Superior temporal gyrus (tissue), 1 donor: ENCODE data around the gene ZBTB42.

Experiments used
- DNase-seq: peaks from one replicate; pipeline ENCODE4 v3.0.0-alpha.2; 2016; ENCODE audit errors: extremely low spot score

ZBTB42 gene

DNA sequence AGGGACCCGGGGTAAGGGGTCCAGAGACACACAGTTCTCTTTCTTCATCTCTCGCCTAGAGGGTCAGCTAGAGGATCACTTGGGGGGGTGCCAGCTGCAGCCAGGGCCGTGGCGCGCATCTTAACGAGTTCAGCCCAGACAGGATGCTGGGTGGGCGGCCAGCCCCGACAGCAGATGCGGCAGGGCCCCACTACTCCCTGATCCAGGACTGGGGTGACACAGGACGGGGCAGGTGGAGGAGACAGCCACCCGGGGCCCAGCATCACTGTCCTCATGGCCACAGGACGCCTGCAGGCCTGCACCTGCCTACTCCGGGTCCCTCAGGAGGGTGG lies 18.1 kb upstream of the ZBTB42 start:
- DNase-seq = no peak

DNA sequence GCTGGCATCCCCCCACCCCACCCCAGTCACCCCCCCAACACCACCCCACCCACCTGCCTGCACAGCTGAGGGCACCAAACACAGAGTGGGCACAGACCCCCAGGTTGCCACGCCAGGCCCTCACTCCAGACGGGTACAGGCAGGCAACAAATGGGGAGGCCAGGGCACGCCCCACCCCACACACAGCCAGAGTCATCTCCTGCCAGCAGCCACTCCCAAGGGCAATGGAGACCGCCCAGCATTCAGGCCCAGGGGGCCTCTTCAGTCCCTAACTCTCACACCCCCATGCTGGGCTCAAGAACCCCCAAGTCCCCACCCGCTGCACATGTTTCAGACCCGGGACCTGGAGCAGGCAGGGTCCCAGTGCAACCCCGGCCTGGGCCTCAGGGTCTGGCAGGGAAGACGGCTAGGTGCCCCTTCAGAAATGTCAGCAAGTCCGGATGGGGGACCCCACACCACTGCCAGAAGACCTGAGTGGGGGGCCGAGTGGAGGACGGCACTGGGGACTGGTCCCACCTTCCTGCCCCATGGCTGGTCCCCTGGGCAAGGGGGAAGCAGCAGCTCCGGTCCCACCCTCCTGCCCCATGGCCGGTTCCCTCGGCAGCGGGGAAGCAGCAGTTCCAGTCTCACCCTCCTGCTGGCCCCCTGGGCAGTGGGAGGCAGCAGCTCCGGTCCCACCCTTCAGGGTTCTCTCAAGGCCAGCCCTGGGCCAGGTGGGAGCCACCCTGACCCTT lies 17.2 kb upstream of the ZBTB42 start:
- DNase-seq = no peak

DNA sequence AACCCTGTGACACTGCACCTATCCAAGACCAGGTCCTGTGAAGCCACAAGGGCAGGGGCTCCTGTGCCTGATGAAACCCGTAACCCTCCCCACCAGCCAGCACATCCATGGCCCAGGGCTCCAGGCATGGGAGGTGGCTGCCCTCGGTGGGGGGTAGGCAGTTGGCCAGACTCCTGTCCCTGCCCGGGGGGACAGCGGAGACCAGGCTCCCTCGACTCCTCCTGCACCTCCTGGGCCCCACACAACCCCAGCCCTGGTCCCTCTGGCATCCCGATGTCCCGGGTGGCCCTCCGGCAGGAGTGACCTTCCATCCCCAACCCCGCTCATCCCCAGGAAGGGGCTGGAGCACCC lies 16.7 kb upstream of the ZBTB42 start:
- DNase-seq = no peak

GRCh38 chr14:104784846-104785707 lies 15.8 kb upstream of the ZBTB42 start:
- DNase-seq = no peak

DNA sequence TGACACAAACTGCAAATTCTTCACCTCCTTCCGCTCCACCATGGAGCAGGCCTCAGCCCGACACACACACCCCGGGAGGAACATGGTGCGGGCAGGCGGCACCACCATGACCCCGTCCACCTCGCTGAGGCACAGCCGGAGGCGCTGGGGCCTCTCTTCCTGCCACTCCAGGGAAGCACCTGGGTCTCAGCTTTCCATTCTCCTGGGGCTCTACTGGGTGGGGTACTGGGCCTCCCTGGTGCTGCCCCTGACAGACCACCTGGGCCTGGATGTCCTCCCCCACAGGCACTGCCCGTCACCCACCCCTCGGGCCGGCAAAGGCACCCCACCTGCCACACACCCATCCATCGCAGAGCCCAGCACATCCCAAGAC lies 15.2 kb upstream of the ZBTB42 start:
- DNase-seq = no peak

GRCh38 chr14:104786091-104786586 lies 14.8 kb upstream of the ZBTB42 start:
- no peak for DNase-seq

GRCh38 chr14:104786726-104787675 lies 13.9 kb upstream of the ZBTB42 start:
- DNase-seq = no peak

DNA sequence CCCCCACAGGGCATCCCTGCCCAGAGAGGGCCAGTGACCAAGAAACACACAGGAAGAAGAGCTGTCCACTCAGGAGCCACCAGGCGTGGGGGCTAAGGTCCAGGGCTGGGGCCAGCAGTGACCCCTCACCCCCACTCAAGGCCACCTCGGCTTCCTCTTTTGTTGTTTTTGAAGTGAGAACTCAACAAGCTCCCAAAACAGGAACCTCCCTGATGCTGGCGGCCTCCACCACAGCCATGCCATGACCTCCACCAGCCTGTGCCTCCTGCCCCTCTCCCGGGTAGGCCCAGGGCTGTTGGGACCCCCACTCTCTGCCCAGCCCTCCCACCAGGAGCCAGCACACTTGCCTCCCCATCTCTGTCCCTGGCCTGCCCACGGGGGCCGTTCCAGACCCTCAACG lies 13.2 kb upstream of the ZBTB42 start:
- no peak for DNase-seq

DNA sequence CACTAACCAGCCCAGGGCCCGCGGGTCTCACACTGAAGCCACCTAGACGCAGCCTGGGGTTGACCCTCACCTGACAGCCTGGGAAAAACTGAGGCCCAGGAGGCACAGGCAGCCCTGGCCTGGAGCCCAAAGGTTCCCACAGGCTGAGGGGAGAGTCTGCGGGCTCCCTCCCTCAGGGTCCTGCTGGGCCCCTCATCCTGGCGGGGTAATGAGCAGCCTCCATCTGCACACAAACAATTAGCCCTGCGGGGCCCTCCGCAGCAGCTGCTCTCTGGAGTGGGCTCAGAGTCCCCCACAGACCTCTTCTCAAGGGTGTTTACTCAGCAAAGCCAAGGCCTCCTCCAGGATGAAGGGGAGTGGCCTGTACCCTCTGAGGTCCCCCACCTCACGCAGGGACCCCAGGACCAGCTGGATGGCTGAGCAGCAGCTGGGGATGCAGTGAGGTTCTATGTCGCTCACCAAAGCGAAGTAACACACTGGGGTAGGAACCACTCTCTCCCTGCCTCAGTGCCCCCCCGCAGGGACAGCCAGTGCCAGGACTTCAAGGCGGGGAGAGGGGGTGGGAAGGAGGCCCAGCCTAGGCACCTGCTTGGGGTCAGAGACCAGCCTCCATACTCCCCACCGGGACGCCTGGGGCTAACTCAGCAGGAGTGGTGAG lies 12.6 kb upstream of the ZBTB42 start:
- DNase-seq = no peak

DNA sequence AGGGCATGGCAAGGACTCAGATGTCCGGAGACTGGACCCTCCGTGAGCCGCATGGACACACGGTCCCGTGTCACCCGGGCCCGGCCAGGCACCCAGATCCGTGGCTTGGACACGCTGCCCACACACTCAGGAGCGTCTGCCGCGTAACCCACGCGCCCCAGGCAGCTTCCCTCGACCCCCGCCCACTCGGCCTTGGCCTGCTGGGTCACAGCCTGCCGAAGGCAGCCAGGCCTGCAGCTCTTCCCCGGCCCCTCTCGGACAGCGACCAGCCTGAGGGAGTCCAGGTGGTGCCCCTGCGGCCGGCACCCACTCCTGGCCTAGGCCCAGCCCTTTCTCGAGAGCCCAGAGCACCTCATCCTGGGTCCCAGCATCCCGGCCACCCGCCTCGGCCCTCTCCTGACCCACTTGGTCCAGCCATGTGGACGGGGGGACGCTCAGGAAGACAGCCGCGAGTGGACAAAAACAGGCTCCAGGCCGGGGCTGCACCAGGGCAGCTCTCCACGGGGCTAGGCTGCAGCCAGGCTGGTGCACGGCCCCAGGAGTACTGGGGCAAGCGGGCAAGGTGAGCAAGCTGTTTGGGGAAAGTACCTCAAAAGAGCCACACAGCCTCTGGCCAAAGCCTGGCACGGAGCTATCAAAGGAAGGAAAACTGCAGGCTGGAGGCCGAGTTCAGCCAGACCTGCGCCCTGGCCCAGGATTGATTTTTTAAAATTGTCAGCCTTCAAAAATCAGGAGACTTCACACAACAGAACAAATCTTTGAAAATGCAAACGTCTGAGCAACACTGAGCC lies 11.8 kb upstream of the ZBTB42 start:
- DNase-seq = no peak

DNA sequence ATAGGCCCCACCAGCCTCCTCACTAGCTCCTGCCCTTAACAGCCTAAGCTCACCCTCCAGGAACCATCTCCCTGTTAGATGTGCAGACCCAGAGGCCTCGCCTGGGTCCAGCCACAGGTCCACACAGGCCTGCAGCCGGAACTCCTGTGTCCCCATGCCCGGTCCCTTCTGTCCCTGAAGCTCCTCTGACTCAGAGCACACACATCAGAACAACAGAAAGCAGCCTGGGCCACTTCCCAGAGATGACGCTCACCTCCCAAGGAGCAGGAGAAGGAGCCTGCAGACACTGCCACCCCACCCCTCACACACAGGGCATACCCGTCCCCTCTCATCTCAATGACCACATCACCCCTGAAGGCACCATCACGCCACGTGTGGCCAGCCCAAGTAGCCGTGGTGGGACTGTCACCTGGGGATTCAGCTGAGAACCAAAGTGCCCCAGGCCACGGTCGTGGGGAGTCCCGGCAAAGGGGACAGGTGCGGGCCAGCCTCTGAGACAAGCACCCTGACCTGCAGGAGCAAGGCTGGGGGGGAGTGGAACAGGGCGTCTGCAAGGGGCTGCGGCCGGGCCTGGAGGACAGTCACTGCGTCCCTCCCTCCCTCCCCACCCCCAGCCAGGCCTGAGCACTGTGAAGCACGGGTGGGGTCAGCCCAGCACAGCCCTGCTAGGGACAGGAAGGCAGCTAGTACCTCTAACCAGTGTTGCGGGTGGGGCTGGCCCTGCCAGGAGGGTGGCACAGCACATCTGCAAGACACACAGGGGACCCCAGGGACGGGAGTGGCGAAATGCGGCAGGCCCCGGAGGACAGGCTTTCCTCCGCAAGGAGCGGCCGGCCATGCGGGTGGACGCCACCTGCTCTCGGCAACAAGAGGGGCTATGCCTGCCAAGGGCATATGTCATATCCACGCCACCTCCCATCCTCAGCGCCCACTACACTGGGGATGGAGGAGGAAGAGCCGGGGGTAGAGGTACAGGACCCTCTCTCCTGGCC lies 10.9 kb upstream of the ZBTB42 start:
- DNase-seq = no peak

DNA sequence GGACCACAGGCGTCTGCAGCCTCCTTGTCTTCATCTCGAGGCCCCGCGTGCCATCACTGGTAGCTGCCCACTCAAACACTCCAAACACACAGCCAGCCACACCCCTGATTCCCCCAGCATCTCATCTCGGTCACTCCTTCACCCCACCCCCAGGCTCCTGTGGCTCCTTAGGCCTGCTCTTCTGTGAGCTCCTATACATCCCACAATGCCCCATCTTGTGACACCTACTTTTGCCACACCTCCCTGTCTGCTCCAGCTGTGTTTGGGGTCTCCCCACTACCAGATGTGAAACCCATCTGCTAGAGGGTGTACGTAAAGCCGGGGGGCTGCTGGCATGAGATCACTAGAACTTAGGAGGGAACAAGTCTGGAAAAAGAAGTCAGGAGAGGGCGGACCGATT lies 9.5 kb upstream of the ZBTB42 start:
- DNase-seq = no peak

- no peak for DNase-seq
Measured at GRCh38 chr14:104792101-104792884, 8.6 kb upstream of the ZBTB42 start.

DNA sequence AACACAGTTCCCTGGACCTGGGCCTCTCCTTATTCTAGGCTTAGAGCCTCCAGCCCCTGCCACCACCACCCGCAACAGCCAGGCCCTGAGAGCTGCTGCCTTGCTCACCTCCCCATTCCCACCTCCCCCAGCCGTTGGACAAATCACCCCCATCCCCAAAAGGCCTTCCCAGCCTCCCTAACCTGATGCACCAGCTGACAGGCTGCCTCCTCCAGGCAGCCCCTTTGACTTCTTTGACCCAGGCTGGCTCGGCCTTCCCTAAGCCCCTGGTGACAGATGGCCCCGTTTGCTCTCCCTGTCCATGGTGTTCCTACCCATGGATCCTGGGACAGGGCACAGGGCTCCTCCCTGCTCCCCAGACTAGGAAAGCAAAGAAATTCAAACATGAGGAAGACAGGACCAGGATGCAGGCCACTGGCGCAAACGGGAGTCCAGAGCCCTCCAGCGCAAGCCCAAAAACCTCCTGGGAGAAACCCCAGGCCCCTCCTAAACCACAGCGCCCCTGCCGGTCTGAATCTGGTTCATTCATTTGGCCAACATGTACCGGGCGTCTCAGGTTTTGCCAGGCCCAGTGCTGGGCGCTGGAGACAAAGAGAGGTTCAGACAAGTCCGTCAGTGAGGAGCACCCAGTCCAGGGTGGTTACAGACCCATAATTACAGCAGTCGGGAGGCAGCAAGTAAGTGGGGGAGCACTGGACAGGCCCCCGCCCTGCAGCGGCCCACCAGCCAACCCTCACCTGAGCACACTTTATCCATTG lies 7.8 kb upstream of the ZBTB42 start:
- no peak for DNase-seq

- DNase-seq = no peak
Measured at GRCh38 chr14:104793703-104793959, 7.3 kb upstream of the ZBTB42 start.

GRCh38 chr14:104794099-104794498 lies 6.8 kb upstream of the ZBTB42 start:
- DNase-seq = no peak

DNA sequence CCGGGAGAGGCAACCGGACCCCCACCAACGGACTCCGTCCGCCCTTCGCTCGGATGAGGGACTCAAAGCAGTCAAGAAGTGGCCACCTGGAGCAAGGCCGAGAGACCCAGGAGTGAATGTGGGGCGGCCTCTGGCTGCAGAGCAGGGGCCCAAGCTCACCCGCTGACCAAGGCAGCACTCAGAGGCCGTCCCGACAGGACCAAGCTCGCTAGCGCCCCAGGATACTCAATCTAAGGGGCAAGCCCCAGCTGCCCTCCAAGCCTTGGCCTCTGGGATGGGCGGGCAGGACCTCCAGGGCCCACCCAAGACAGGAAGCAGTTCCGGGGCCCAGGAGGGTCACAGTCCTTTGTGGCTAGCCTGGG lies 6.3 kb upstream of the ZBTB42 start:
- DNase-seq = no peak

- no peak for DNase-seq
Measured at GRCh38 chr14:104794993-104795780, 5.7 kb upstream of the ZBTB42 start, which contains the start of gene AKT1. Gene AKT1, minus strand, starts transcription at chr14:104795748. Its CDS starts 3,105 bp downstream, at chr14:104792643.
